NCI-H2227 treated with DMSO at 0.1 percent for 48 hours (cell line): ENCODE results near the gene OCLN.
"Not testable (repeated sequence)": the region's sequence is repeated elsewhere in the genome, so short reads cannot be mapped to it uniquely, and the experiment has no call there.

Experiments used
- DNase-seq: peaks from one replicate; lab custom pipeline; 2025; lab: John Stamatoyannopoulos, UW

Gene OCLN

GRCh38 chr5:69528035-69528434 lies 35.4 kb downstream of the OCLN start:
- DNase-seq = no peak

GRCh38 chr5:69528609-69529008 lies 36.0 kb downstream of the OCLN start:
- no peak for DNase-seq

GRCh38 chr5:69530561-69531405 lies 38.2 kb downstream of the OCLN start:
- no peak for DNase-seq

- no peak for DNase-seq
Measured at GRCh38 chr5:69531406-69531801, 38.8 kb downstream of the OCLN start.

- DNase-seq = not testable (repeated sequence)
Measured at GRCh38 chr5:69537911-69538310, 45.3 kb downstream of the OCLN start.

GRCh38 chr5:69538735-69539134 lies 46.1 kb downstream of the OCLN start:
- DNase-seq = not testable (repeated sequence)

- not testable (repeated sequence) for DNase-seq
Measured at GRCh38 chr5:69541347-69541746, 48.8 kb downstream of the OCLN start.

GRCh38 chr5:69542838-69543618 lies 50.4 kb downstream of the OCLN start:
- not testable (repeated sequence) for DNase-seq

- not testable (repeated sequence) for DNase-seq
Measured at GRCh38 chr5:69544602-69545001, 52.0 kb downstream of the OCLN start.

GRCh38 chr5:69559908-69560330 lies 67.3 kb downstream of the OCLN start, which contains the start of gene GTF2H2C:
Gene GTF2H2C (plus strand): TSS chr5:69560191. CDS start chr5:69565133, 4,942 bp downstream.
- DNase-seq = not testable (repeated sequence)

- DNase-seq = not testable (repeated sequence)
Measured at GRCh38 chr5:69560587-69561431, 68.2 kb downstream of the OCLN start.

GRCh38 chr5:69566172-69566571 lies 73.6 kb downstream of the OCLN start:
- not testable (repeated sequence) for DNase-seq

- not testable (repeated sequence) for DNase-seq
Measured at GRCh38 chr5:69568072-69568471, 75.5 kb downstream of the OCLN start.

GRCh38 chr5:69583356-69583755 lies 90.8 kb downstream of the OCLN start:
- not testable (repeated sequence) for DNase-seq

GRCh38 chr5:69596114-69596840 lies 103.7 kb downstream of the OCLN start:
- not testable (repeated sequence) for DNase-seq

- not testable (repeated sequence) for DNase-seq
Measured at GRCh38 chr5:69601947-69602346, 109.4 kb downstream of the OCLN start.

- not testable (repeated sequence) for DNase-seq
Measured at GRCh38 chr5:69606839-69607238, 114.2 kb downstream of the OCLN start.
